NCI-H146 (cell line): ENCODE results near the gene BOK.
A peak's percentile ranks its signal among the peaks of the same experiment; 100 is the strongest.

Source experiments
- DNase-seq: peaks from one replicate; lab custom pipeline; 2025; lab: John Stamatoyannopoulos, UW

Gene BOK

GRCh38 chr2:241601841-241602240 is 43.3 kb downstream of the BOK start:
- no peak for DNase-seq

- no peak for DNase-seq
These were observed 44.2 kb downstream of the BOK start for GRCh38 chr2:241602720-241603119.

- no peak for DNase-seq
These were observed 45.1 kb downstream of the BOK start for GRCh38 chr2:241603686-241604085.

GRCh38 chr2:241606186-241606585 is 47.6 kb downstream of the BOK start:
- DNase-seq = no peak

- no peak for DNase-seq
These were observed 48.8 kb downstream of the BOK start for GRCh38 chr2:241607162-241607885.

- DNase-seq = no peak
These were observed 50.3 kb downstream of the BOK start for GRCh38 chr2:241608881-241609280.

- peak; percentile 80 for DNase-seq
These were observed 51.6 kb downstream of the BOK start for GRCh38 chr2:241609859-241610793.

- no peak for DNase-seq
These were observed 52.5 kb downstream of the BOK start for GRCh38 chr2:241611062-241611461.

- no peak for DNase-seq
These were observed 53.8 kb downstream of the BOK start for GRCh38 chr2:241612156-241613016.

GRCh38 chr2:241613017-241613780 is 54.7 kb downstream of the BOK start:
- DNase-seq = peak; percentile 6

GRCh38 chr2:241615041-241615440 is 56.5 kb downstream of the BOK start:
- peak; percentile 58 for DNase-seq

- DNase-seq = no peak
These were observed 57.0 kb downstream of the BOK start for GRCh38 chr2:241615522-241616052.

- DNase-seq = no peak
These were observed 57.9 kb downstream of the BOK start for GRCh38 chr2:241616168-241617125.

GRCh38 chr2:241617431-241618154 is 59.0 kb downstream of the BOK start:
- DNase-seq = peak; percentile 15

GRCh38 chr2:241618296-241618805 is 59.8 kb downstream of the BOK start:
- no peak for DNase-seq

GRCh38 chr2:241618829-241619228 is 60.3 kb downstream of the BOK start:
- no peak for DNase-seq

GRCh38 chr2:241619597-241620418 is 61.3 kb downstream of the BOK start:
- no peak for DNase-seq

- no peak for DNase-seq
These were observed 61.8 kb downstream of the BOK start for GRCh38 chr2:241620419-241620769.
